DND-41 (cell line): Measurements from ENCODE around the gene CAV2.

Source experiments
- CTCF ChIP-seq: IDR thresholded peaks from 2 replicates; pipeline ENCODE4 v1.5.1; 2012; ENCODE audit warnings: borderline replicate concordance, low read length, moderate library complexity, mild to moderate bottlenecking; ENCODE audit not compliant: poor library complexity, severe bottlenecking; ENCODE audit errors: extremely low read depth
- EZH2 ChIP-seq: IDR thresholded peaks from 3 replicates; pipeline ENCODE4 v1.6.1; 2012; ENCODE audit warnings: borderline replicate concordance, low read depth, mild to moderate bottlenecking, moderate library complexity, low read length, inconsistent platforms; ENCODE audit not compliant: severe bottlenecking

- TF ChIP-seq CTCF (no peak), EZH2 (no peak)
These were observed 6.9 kb upstream of the CAV2 start for GRCh38 chr7:116492654-116493109.
